ENCODE results near the gene INSL3.

Gene INSL3, protein sequence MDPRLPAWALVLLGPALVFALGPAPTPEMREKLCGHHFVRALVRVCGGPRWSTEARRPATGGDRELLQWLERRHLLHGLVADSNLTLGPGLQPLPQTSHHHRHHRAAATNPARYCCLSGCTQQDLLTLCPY

DNA sequence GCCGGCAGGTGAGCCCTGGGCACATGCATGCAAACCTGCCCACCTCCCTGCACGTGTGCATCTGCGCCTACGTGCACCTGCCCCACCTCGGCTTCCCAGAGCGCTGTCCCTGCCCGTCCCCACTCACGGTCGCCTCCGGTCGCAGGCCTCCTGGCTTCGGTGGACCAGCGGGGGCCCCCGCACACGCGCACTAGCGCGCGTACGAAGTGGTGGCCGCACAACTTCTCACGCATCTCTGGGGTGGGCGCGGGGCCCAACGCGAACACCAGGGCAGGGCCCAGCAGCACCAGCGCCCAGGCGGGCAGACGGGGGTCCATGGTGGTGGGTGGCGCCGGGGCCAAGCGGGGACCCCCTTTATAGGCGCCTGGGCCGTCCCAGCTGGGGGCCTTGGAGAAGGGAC, at the start of gene INSL3:
Gene INSL3, minus strand, starts transcription at position 330 of the 400 bp plus-strand sequence. Its CDS starts 13 bp downstream, at position 317.
- Histone ChIP-seq H3K9me3 (ENCODE audit: low read length) (no peaks in the 10 kb centered on the region), H3K4me3 (ENCODE audit: low read depth, low read length, poor library complexity, severe bottlenecking) (no peak within 1 kb of the TSS), H3K27ac (ENCODE audit: low read depth, low read length, poor library complexity, severe bottlenecking) (no peak within 1 kb of the TSS), H3F3A (ENCODE audit: insufficient read depth, low read length) (no peaks in the 10 kb centered on the region), H3K79me2 (ENCODE audit: insufficient read depth, low read length) (no peaks in the 10 kb centered on the region), H3K36me3 (ENCODE audit: insufficient read depth, low read length) (no peaks in the 10 kb centered on the region), H3K4me2 (ENCODE audit: low read length) (no peak within 1 kb of the TSS), H3K9me2 (ENCODE audit: low read depth, low read length) (no peaks in the 10 kb centered on the region), H2AFZ (ENCODE audit: low read length) (no peak within 1 kb of the TSS), H4K20me1 (ENCODE audit: insufficient read depth, low read length) (no peaks in the 10 kb centered on the region), H3K4me1 (ENCODE audit: insufficient read depth, low read length, severe bottlenecking) (peaks cover 6% of the 10 kb centered on the region), H3K9ac (ENCODE audit: low read length) (no peak within 1 kb of the TSS), H3K27me3 (ENCODE audit: insufficient read depth, low read length) (peaks cover 7% of the 10 kb centered on the region; the same call in 1 of the 2 replicates)
- no peak for TF ChIP-seq EZH2 (IDR thresholded peaks at IDR 0.05; ENCODE audit: borderline replicate concordance, low read length)
- TF ChIP-seq, protein P1, sequence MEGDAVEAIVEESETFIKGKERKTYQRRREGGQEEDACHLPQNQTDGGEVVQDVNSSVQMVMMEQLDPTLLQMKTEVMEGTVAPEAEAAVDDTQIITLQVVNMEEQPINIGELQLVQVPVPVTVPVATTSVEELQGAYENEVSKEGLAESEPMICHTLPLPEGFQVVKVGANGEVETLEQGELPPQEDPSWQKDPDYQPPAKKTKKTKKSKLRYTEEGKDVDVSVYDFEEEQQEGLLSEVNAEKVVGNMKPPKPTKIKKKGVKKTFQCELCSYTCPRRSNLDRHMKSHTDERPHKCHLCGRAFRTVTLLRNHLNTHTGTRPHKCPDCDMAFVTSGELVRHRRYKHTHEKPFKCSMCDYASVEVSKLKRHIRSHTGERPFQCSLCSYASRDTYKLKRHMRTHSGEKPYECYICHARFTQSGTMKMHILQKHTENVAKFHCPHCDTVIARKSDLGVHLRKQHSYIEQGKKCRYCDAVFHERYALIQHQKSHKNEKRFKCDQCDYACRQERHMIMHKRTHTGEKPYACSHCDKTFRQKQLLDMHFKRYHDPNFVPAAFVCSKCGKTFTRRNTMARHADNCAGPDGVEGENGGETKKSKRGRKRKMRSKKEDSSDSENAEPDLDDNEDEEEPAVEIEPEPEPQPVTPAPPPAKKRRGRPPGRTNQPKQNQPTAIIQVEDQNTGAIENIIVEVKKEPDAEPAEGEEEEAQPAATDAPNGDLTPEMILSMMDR (IDR thresholded peaks at IDR 0.05; ENCODE audit: low read length) = no peak

DNA sequence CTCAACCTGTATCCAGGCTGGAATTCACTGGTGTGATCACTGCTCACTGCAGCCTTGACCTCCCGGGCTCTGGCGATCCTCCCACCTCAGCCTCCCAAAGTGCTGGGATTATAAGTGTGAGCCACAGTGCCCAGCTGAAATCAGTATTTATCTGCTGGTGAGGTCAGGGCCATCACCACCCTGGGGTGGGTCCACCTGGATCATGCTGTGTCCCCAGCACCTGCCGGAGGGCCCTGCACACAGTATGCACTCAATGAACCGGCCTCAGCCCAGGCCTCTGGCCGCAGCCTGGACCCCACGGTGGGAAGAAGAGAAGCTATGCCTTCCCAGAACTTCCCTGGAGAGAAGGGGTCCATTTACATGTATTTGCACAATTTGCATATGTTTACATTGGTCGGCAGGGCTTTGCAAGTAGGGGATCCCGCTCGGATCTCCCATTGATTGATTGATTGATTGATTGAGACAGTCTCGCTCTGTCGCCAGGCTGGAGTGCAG, 47.8 kb upstream of the INSL3 start:
- H3K4me2 ChIP-seq (ENCODE audit: low read length) = no peak overlapping the region

DNA sequence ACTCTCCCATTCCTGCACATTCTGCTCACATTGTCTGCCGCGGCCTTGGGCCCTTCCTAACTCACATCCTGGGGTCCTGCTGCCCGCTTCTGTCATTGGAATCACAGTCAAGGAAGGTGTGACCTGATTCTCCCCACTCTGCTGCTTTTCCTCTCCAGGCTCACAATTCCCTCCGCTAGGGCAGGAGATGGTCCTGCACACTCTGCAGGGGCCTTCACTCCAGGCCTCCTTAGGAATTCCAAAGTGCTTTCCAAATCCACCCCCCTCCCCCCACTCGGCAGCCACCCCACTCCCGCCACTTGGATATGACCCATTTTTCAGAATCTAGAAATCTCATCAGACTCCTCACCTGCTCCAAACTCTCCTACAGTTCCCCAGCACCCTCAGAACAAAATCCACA, 47.4 kb upstream of the INSL3 start:
- Histone ChIP-seq H3K27me3 (ENCODE audit: insufficient read depth, low read length) (peaks cover 4% of the 10 kb centered on the region; the same call in 1 of the 2 replicates), H2AFZ (ENCODE audit: low read length) (no peak overlapping the region), H3K4me3 (ENCODE audit: low read depth, low read length, poor library complexity, severe bottlenecking) (no peak overlapping the region), H3K4me2 (ENCODE audit: low read length) (no peak overlapping the region), H3K4me1 (ENCODE audit: insufficient read depth, low read length, severe bottlenecking) (peaks cover 3% of the 10 kb centered on the region), H3K36me3 (ENCODE audit: insufficient read depth, low read length) (peaks cover 21% of the 10 kb centered on the region), H3K9me3 (ENCODE audit: low read length) (no peaks in the 10 kb centered on the region), H3K27ac (ENCODE audit: low read depth, low read length, poor library complexity, severe bottlenecking) (no peak overlapping the region), H4K20me1 (ENCODE audit: insufficient read depth, low read length) (no peaks in the 10 kb centered on the region), H3F3A (ENCODE audit: insufficient read depth, low read length) (0 out of 2 replicates have a peak, but pooled peaks cover 3% of the 10 kb centered on the region), H3K79me2 (ENCODE audit: insufficient read depth, low read length) (no peaks in the 10 kb centered on the region), H3K9me2 (ENCODE audit: low read depth, low read length) (no peaks in the 10 kb centered on the region), H3K9ac (ENCODE audit: low read length) (no peak overlapping the region)
- TF ChIP-seq EZH2 (IDR thresholded peaks at IDR 0.05; ENCODE audit: borderline replicate concordance, low read length) = no peak
- TF ChIP-seq, protein P1 (IDR thresholded peaks at IDR 0.05; ENCODE audit: low read length) = no peak

More for the DNA sequence above, 47.8 kb upstream of the INSL3 start:
- Histone ChIP-seq H3K79me2 (ENCODE audit: insufficient read depth, low read length) (no peaks in the 10 kb centered on the region), H3K4me1 (ENCODE audit: insufficient read depth, low read length, severe bottlenecking) (peaks cover 6% of the 10 kb centered on the region), H3K36me3 (ENCODE audit: insufficient read depth, low read length) (peaks cover 16% of the 10 kb centered on the region), H3K9ac (ENCODE audit: low read length) (no peak overlapping the region), H4K20me1 (ENCODE audit: insufficient read depth, low read length) (no peaks in the 10 kb centered on the region), H3K27me3 (ENCODE audit: insufficient read depth, low read length) (peaks cover 4% of the 10 kb centered on the region; the same call in 1 of the 2 replicates), H3K27ac (ENCODE audit: low read depth, low read length, poor library complexity, severe bottlenecking) (no peak overlapping the region), H3K4me3 (ENCODE audit: low read depth, low read length, poor library complexity, severe bottlenecking) (no peak overlapping the region), H3K9me2 (ENCODE audit: low read depth, low read length) (no peaks in the 10 kb centered on the region), H3K9me3 (ENCODE audit: low read length) (no peaks in the 10 kb centered on the region), H3F3A (ENCODE audit: insufficient read depth, low read length) (no peaks in the 10 kb centered on the region), H2AFZ (ENCODE audit: low read length) (no peak overlapping the region)
- TF ChIP-seq EZH2 (IDR thresholded peaks at IDR 0.05; ENCODE audit: borderline replicate concordance, low read length) = no peak
- TF ChIP-seq, protein P1 (IDR thresholded peaks at IDR 0.05; ENCODE audit: low read length) = no peak

Measured in OCI-LY1 (cell line).